NCI-H128 (cell line): ENCODE data around the gene ZNF738.

ENCODE experiments used
- DNase-seq: peaks from one replicate; lab custom pipeline; 2025; ENCODE audit not compliant: unreplicated experiment; lab: John Stamatoyannopoulos, UW

The ZNF738 gene

GRCh38 chr19:21422244-21422643 lies 63.4 kb downstream of the ZNF738 start:
- DNase-seq, result no peak

GRCh38 chr19:21423057-21424041 lies 64.5 kb downstream of the ZNF738 start:
- DNase-seq, result no peak
